HG03469 (cell line): ENCODE results near the gene PDLIM4.

ENCODE experiments used
- ATAC-seq: cut with Tn5 transposase; IDR thresholded peaks from one replicate; pipeline ENCODE4 v1.9.1; 2021; ENCODE audit warnings: mild to moderate bottlenecking, moderate library complexity, moderate number of reproducible peaks; ENCODE audit not compliant: unreplicated experiment

PDLIM4 gene

GRCh38 chr5:132257131-132258101, at the start of gene PDLIM4:
Gene PDLIM4, plus strand, starts transcription at chr5:132257696. Its CDS starts 39 bp downstream, at chr5:132257735.
- no peak for ATAC-seq

GRCh38 chr5:132207778-132208177, 49.7 kb upstream of the PDLIM4 start:
- ATAC-seq, result no peak

GRCh38 chr5:132209131-132209530, 48.4 kb upstream of the PDLIM4 start:
- no peak for ATAC-seq

- no peak for ATAC-seq
Observed at GRCh38 chr5:132209901-132210545, 47.5 kb upstream of the PDLIM4 start.

- no peak for ATAC-seq
Observed at GRCh38 chr5:132210944-132211343, 46.6 kb upstream of the PDLIM4 start.

- ATAC-seq, result no peak
Observed at GRCh38 chr5:132211787-132212186, 45.7 kb upstream of the PDLIM4 start.

- no peak for ATAC-seq
Observed at GRCh38 chr5:132213666-132214065, 43.8 kb upstream of the PDLIM4 start.

- no peak for ATAC-seq
Observed at GRCh38 chr5:132214491-132214890, 43.0 kb upstream of the PDLIM4 start.

- ATAC-seq, result no peak
Observed at GRCh38 chr5:132215329-132215728, 42.2 kb upstream of the PDLIM4 start.

GRCh38 chr5:132218321-132218720, 39.2 kb upstream of the PDLIM4 start:
- no peak for ATAC-seq

GRCh38 chr5:132219289-132219970, 38.1 kb upstream of the PDLIM4 start:
- no peak for ATAC-seq

- ATAC-seq, result no peak
Observed at GRCh38 chr5:132219981-132220380, 37.5 kb upstream of the PDLIM4 start.

GRCh38 chr5:132220491-132220890, 37.0 kb upstream of the PDLIM4 start:
- no peak for ATAC-seq

GRCh38 chr5:132221781-132222648, 35.5 kb upstream of the PDLIM4 start:
- no peak for ATAC-seq

GRCh38 chr5:132222649-132223038, 34.9 kb upstream of the PDLIM4 start:
- peak; percentile 87 for ATAC-seq

GRCh38 chr5:132223861-132224260, 33.6 kb upstream of the PDLIM4 start:
- no peak for ATAC-seq

- no peak for ATAC-seq
Observed at GRCh38 chr5:132224716-132225115, 32.8 kb upstream of the PDLIM4 start.

- no peak for ATAC-seq
Observed at GRCh38 chr5:132225165-132226032, 32.1 kb upstream of the PDLIM4 start.

GRCh38 chr5:132226516-132227234, 30.8 kb upstream of the PDLIM4 start:
- no peak for ATAC-seq
